OCI-M2 (cell line): ENCODE measurements around the gene ETS2.

Experiments used
- DNase-seq: peaks from one replicate; lab custom pipeline; 2025; ENCODE audit not compliant: unreplicated experiment; lab: John Stamatoyannopoulos, UW

Gene ETS2

GRCh38 chr21:38777015-38777414 is 28.7 kb upstream of the ETS2 start:
- no peak for DNase-seq

GRCh38 chr21:38777531-38777930 is 28.2 kb upstream of the ETS2 start:
- no peak for DNase-seq

- no peak for DNase-seq
These were observed 24.9 kb upstream of the ETS2 start for GRCh38 chr21:38780879-38781278.

- DNase-seq = no peak
These were observed 21.1 kb upstream of the ETS2 start for GRCh38 chr21:38784458-38785266.

GRCh38 chr21:38785483-38785882 is 20.2 kb upstream of the ETS2 start:
- no peak for DNase-seq

GRCh38 chr21:38787016-38787415 is 18.7 kb upstream of the ETS2 start:
- no peak for DNase-seq

- no peak for DNase-seq
These were observed 18.1 kb upstream of the ETS2 start for GRCh38 chr21:38787461-38788274.

- DNase-seq = no peak
These were observed 17.3 kb upstream of the ETS2 start for GRCh38 chr21:38788275-38788905.

GRCh38 chr21:38789275-38789674 is 16.5 kb upstream of the ETS2 start:
- no peak for DNase-seq

- DNase-seq = no peak
These were observed 15.7 kb upstream of the ETS2 start for GRCh38 chr21:38790059-38790458.

GRCh38 chr21:38790961-38791360 is 14.8 kb upstream of the ETS2 start:
- no peak for DNase-seq

GRCh38 chr21:38792676-38793459 is 12.9 kb upstream of the ETS2 start:
- no peak for DNase-seq

GRCh38 chr21:38793926-38794713 is 11.6 kb upstream of the ETS2 start:
- DNase-seq = no peak

GRCh38 chr21:38794978-38795377 is 10.8 kb upstream of the ETS2 start:
- no peak for DNase-seq

GRCh38 chr21:38795475-38795874 is 10.3 kb upstream of the ETS2 start:
- DNase-seq = no peak

- no peak for DNase-seq
These were observed 9.3 kb upstream of the ETS2 start for GRCh38 chr21:38796424-38796823.

- no peak for DNase-seq
These were observed 8.3 kb upstream of the ETS2 start for GRCh38 chr21:38797470-38797869.

- no peak for DNase-seq
These were observed 7.6 kb upstream of the ETS2 start for GRCh38 chr21:38798081-38798480.

GRCh38 chr21:38798481-38798882 is 7.2 kb upstream of the ETS2 start:
- DNase-seq = no peak

- DNase-seq = no peak
These were observed 5.5 kb upstream of the ETS2 start for GRCh38 chr21:38800046-38800758.
